Measurements from ENCODE around the gene LRRC38. TPM values are rescaled to one million over a fixed set of nuclear protein-coding genes. Genes with fewer than 3 reads are reported as not detected.

Gene LRRC38
- total and polyA plus RNA-seq, 10 of the 15 experiments (the other 5 are each of a cell fraction or from before 2014, with no cell fraction given): not detected

DNA sequence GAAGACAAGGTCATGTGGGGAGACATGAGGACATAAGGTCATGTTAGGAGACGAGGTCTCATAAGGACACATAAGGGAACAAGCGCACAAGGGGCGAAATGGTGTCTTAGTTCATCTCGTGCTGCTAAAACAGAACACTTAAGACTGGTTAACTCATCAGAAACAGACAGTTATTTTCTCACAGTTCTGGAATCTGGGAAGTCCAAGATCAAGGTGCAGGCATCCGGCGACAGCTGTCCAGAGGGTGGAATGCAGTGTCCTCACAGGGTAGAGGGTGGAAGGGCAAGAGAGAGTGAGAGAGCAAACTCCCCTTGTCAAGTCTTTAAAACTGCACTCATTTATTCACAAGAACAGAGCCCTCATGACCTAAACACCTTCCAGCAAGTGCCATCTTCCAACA is 35.2 kb upstream of the LRRC38 start:
- intact Hi-C loops (cut with micrococcal nuclease; ENCODE audit: unreplicated experiment): no loop called here
- DNase-seq (ENCODE audit: low read depth, low spot score): no peak

DNA sequence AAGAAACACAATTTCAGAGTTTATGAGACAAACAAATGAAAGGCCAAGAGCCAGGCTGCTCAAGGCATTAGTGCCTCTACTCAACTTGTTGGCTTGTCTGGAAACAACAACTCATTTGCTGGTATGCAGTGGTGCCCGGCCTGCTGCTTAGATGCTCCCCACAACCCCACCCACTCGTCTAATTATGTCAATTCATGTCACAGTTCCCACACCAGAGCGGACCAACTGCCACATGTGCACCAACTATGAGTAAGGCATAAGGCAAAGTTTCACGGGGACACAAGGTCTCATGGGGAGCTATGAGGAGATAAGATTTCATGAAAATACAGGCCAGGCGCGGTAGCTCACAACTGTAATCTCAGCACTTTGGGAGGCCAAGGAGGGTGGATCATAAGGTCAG is 34.5 kb upstream of the LRRC38 start:
- WGBS (ENCODE audit: insufficient coverage, insufficient replicate concordance, low lambda C conversion rate, missing lambda C conversion rate): 51% methylated on average over 6 of the region's 6 CpGs
- ChIA-PET SMC1A (ENCODE audit: uncharacterized antibody, unreplicated experiment) (no interaction called here), RAD21 (ENCODE audit: unreplicated experiment) (no interaction called here), CTCF (no interaction called here), POLR2A (no interaction called here)
- no peak overlapping the region for H2AFZ ChIP-seq (ENCODE audit: control insufficient read depth, low read depth, low read length)
- in situ Hi-C loops (cut with MboI) (no loop called here), intact Hi-C loops (cut with micrococcal nuclease; ENCODE audit: unreplicated experiment) (no loop called here)
- H3K9ac ChIP-seq (ENCODE audit: control insufficient read depth, insufficient read depth, low read length): no peak overlapping the region
- DNase-seq (ENCODE audit: low read depth, low spot score) (no peak), ATAC-seq (no peak), FAIRE-seq (no peak)
- no TSS peak for BruUV-seq (replicated peaks)
- no peaks in the 10 kb centered on the region for H3K36me3 ChIP-seq (ENCODE audit: control insufficient read depth in 2 of 2, insufficient read depth in 2 of 2, low read length in 1 of 2)
- H3K4me3 ChIP-seq: no peak overlapping the region
- no peaks in the 10 kb centered on the region for H3K79me2 ChIP-seq (ENCODE audit: control insufficient read depth, insufficient read depth, low read length)
- no peaks in the 10 kb centered on the region for H3K4me1 ChIP-seq (ENCODE audit: control insufficient read depth, insufficient read depth, low read length)
- H3K4me2 ChIP-seq (ENCODE audit: control insufficient read depth, insufficient read depth): no peak overlapping the region
- no peak overlapping the region for H3K27ac ChIP-seq (ENCODE audit: control insufficient read depth, insufficient read depth)
- H3K9me3 ChIP-seq (replicated peaks; ENCODE audit: control insufficient read depth, insufficient read depth, low read length): no peaks in the 10 kb centered on the region
- H3K27me3 ChIP-seq (replicated peaks in 1 of 2; ENCODE audit: control insufficient read depth in 2 of 2, insufficient read depth in 2 of 2, low read length in 1 of 2): no peaks in the 10 kb centered on the region
- no peaks in the 10 kb centered on the region for H4K20me1 ChIP-seq (ENCODE audit: control insufficient read depth, insufficient read depth)
- TF ChIP-seq MYC (IDR thresholded peaks at IDR 0.05; ENCODE audit: insufficient read depth, insufficient read length, insufficient replicate concordance, low read length, severe bottlenecking) (no peak), MEF2A (IDR thresholded peaks at IDR 0.05; ENCODE audit: insufficient read depth, low read depth, low read length) (no peak), RAD51 (IDR thresholded peaks at IDR 0.05) (no peak), ZSCAN29 (IDR thresholded peaks at IDR 0.05) (no peak), POLR2A (IDR thresholded peaks at IDR 0.05; ENCODE audit: low read depth, low read length) (no peak), KAT2A (conservative IDR thresholded peaks at IDR 0.05; ENCODE audit: control insufficient read depth, low read depth, low read length) (no peak), SMC3 (IDR thresholded peaks at IDR 0.05; ENCODE audit: borderline replicate concordance, low read length) (no peak)
- TF ChIP-seq, protein P1, sequence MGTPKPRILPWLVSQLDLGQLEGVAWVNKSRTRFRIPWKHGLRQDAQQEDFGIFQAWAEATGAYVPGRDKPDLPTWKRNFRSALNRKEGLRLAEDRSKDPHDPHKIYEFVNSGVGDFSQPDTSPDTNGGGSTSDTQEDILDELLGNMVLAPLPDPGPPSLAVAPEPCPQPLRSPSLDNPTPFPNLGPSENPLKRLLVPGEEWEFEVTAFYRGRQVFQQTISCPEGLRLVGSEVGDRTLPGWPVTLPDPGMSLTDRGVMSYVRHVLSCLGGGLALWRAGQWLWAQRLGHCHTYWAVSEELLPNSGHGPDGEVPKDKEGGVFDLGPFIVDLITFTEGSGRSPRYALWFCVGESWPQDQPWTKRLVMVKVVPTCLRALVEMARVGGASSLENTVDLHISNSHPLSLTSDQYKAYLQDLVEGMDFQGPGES (IDR thresholded peaks at IDR 0.05): no peak
- TF ChIP-seq, protein P2, sequence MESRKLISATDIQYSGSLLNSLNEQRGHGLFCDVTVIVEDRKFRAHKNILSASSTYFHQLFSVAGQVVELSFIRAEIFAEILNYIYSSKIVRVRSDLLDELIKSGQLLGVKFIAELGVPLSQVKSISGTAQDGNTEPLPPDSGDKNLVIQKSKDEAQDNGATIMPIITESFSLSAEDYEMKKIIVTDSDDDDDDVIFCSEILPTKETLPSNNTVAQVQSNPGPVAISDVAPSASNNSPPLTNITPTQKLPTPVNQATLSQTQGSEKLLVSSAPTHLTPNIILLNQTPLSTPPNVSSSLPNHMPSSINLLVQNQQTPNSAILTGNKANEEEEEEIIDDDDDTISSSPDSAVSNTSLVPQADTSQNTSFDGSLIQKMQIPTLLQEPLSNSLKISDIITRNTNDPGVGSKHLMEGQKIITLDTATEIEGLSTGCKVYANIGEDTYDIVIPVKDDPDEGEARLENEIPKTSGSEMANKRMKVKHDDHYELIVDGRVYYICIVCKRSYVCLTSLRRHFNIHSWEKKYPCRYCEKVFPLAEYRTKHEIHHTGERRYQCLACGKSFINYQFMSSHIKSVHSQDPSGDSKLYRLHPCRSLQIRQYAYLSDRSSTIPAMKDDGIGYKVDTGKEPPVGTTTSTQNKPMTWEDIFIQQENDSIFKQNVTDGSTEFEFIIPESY (IDR thresholded peaks at IDR 0.05): no peak

More for the DNA sequence above, 35.2 kb upstream of the LRRC38 start:
- POLR2A ChIA-PET: no interaction called here
- TF ChIP-seq ZSCAN29 (IDR thresholded peaks at IDR 0.05) (no peak), SREBF2 (IDR thresholded peaks at IDR 0.05; ENCODE audit: low read length) (no peak)
- TF ChIP-seq, protein P3, sequence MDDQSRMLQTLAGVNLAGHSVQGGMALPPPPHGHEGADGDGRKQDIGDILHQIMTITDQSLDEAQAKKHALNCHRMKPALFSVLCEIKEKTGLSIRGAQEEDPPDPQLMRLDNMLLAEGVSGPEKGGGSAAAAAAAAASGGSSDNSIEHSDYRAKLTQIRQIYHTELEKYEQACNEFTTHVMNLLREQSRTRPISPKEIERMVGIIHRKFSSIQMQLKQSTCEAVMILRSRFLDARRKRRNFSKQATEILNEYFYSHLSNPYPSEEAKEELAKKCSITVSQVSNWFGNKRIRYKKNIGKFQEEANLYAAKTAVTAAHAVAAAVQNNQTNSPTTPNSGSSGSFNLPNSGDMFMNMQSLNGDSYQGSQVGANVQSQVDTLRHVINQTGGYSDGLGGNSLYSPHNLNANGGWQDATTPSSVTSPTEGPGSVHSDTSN (IDR thresholded peaks at IDR 0.05; ENCODE audit: insufficient replicate concordance, low read depth, low read length): no peak
- FAIRE-seq (no peak), ATAC-seq (no peak)
- RAD21 ChIA-PET (ENCODE audit: unreplicated experiment): no interaction called here
- Histone ChIP-seq H3K36me3 (ENCODE audit: control insufficient read depth in 2 of 2, insufficient read depth in 2 of 2, low read length in 1 of 2) (no peaks in the 10 kb centered on the region), H3K27ac (ENCODE audit: control insufficient read depth, insufficient read depth) (no peak overlapping the region), H2AFZ (ENCODE audit: control insufficient read depth, low read depth, low read length) (no peak overlapping the region), H3K4me1 (ENCODE audit: control insufficient read depth, insufficient read depth, low read length) (no peaks in the 10 kb centered on the region), H3K79me2 (ENCODE audit: control insufficient read depth, insufficient read depth, low read length) (no peaks in the 10 kb centered on the region), H3K4me3 (no peak overlapping the region), H3K9me3 (replicated peaks; ENCODE audit: control insufficient read depth, insufficient read depth, low read length) (no peaks in the 10 kb centered on the region), H3K4me2 (ENCODE audit: control insufficient read depth, insufficient read depth) (no peak overlapping the region), H4K20me1 (ENCODE audit: control insufficient read depth, insufficient read depth) (no peaks in the 10 kb centered on the region), H3K27me3 (replicated peaks in 1 of 2; ENCODE audit: control insufficient read depth in 2 of 2, insufficient read depth in 2 of 2, low read length in 1 of 2) (no peaks in the 10 kb centered on the region), H3K9ac (ENCODE audit: control insufficient read depth, insufficient read depth, low read length) (no peak overlapping the region)
- SMC1A ChIA-PET (ENCODE audit: uncharacterized antibody, unreplicated experiment): no interaction called here
- WGBS (ENCODE audit: insufficient coverage, insufficient replicate concordance, low lambda C conversion rate, missing lambda C conversion rate): 31% methylated on average over 6 of the region's 6 CpGs
- BruUV-seq (replicated peaks): no TSS peak
- CTCF ChIA-PET: no interaction called here
- in situ Hi-C loops (cut with MboI): no loop called here

All from GM12878 (cell line).